ENCODE measurements around the gene HFM1.

DNA sequence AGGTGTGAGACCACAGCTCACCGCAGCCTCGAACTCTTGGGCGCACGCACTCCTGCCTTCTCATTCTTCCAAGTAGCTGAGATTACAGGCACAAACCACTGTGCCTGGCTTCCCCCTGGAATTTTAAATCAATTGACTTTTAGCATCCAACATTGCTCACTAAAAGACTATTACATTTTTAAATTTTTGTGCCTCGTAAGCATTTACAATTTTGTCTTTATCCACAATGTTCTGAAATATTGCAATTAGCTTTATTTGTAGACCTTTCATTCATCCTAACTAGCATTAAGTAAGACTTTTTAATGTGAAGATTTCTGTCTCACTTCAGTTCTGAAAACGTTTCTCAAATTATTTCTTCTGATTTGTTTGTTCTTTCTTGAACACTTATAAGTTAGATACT lies 122.9 kb downstream of the HFM1 start:
- TF ChIP-seq, protein P1, sequence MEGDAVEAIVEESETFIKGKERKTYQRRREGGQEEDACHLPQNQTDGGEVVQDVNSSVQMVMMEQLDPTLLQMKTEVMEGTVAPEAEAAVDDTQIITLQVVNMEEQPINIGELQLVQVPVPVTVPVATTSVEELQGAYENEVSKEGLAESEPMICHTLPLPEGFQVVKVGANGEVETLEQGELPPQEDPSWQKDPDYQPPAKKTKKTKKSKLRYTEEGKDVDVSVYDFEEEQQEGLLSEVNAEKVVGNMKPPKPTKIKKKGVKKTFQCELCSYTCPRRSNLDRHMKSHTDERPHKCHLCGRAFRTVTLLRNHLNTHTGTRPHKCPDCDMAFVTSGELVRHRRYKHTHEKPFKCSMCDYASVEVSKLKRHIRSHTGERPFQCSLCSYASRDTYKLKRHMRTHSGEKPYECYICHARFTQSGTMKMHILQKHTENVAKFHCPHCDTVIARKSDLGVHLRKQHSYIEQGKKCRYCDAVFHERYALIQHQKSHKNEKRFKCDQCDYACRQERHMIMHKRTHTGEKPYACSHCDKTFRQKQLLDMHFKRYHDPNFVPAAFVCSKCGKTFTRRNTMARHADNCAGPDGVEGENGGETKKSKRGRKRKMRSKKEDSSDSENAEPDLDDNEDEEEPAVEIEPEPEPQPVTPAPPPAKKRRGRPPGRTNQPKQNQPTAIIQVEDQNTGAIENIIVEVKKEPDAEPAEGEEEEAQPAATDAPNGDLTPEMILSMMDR (IDR thresholded peaks at IDR 0.05; ENCODE audit: low read depth, low read length) = no peak
- TF ChIP-seq MYC (IDR thresholded peaks at IDR 0.05; ENCODE audit: low read depth, low read length) (no peak), POLR2A (IDR thresholded peaks at IDR 0.05; ENCODE audit: extremely low read depth, insufficient read length) (no peak)
